Right lung (tissue), 5 donors: ENCODE measurements around the gene GALNT2. TPM values are rescaled to one million over a fixed set of nuclear protein-coding genes. Genes with fewer than 3 reads are reported as not detected.

ENCODE experiments used
- DNase-seq, 2 donors: peaks; one replicate each; pipeline ENCODE4 v3.0.0-alpha.2; 2013
- polyA plus RNA-seq, 5 donors: library from polyadenylated mRNA; unstranded; fragments of 120-200 nt; gene quantifications; one replicate each; pipeline versions ENCODE4 v1.2.1 to v1.2.3, GENCODE V29; 2013; ENCODE audit warnings: inconsistent platforms in 1 of 5, low replicate concordance in 1 of 5; ENCODE audit not compliant: insufficient read length in 5 of 5, insufficient read depth in 1 of 5

The GALNT2 gene
- polyA plus RNA-seq, 5 donors: 28.2 to 41.2 (median 36.2) TPM

- no peak for DNase-seq
Observed at GRCh38 chr1:230292689-230293389, 225.8 kb downstream of the GALNT2 start.

- no peak for DNase-seq
Observed at GRCh38 chr1:230293390-230293700, 226.3 kb downstream of the GALNT2 start.

DNA sequence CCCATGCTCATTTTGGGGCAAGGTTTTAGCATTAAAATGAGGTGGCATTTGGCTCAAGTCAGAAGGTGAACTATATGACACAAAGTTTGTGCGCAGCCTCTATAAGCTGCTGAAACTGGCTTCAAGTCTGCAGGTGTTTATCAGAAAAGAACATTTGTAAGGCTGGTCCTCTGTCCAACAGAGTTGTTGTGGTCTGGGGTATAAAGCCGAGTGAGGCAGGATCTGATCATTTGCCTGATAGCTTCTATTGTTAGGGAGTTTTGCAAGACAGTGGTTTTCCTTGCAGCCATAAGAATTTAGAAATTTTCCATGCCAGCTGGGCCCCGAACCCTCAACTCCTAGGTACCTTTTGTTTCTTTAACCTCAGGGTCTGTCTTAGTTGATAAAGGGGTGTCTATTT, 228.3 kb downstream of the GALNT2 start:
- DNase-seq: no peak

GRCh38 chr1:230299191-230300006, 232.4 kb downstream of the GALNT2 start:
- DNase-seq: no peak

DNA sequence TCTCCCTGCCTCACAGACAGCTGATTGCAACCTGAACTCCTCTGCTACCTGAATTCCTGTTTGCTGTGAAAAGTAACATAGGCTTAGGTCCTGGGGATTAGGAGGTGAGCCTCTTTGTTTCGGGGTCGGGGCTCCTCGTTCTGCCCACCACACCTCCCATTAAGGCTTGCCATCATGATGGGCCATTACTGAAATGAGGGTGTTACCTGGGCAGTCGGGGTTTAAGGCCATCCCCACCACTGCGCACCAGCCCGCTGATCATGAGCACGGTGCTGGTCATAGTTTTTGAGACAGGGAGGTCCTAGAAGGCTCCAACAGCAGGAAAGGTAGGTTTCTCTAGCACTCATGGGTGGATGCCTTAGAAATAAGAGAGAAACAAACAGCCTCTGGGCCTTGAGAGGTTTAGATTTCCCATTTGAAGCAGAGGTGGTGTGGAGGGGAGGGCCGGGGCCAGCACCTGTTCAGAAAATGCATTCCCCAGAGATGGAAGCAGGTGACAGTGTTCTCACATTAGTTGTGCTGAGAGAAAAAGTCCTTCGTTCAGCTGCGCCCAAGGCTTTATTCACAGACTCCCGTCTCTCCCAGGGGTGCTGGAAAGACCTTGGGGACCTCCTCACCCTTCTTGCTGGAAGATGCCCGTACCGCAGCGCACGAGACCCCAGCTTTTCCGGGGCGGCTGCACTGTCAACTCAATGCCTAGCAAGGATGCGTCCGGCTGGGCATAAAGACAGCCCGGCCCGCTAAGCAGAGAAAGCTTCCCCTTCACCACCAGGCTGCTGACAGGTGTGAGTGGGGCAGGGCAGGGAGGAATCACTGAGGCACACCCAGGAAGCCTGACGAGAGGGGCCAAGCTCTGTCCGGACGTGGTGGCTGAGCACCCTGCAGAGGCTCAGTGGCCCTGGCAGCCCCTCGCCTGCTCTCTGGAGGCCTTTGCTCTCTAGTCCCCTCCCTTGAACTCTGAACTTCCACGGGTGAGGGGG, 233.6 kb downstream of the GALNT2 start:
- no peak for DNase-seq

- no peak for DNase-seq
Observed at GRCh38 chr1:230301322-230301721, 234.3 kb downstream of the GALNT2 start.

GRCh38 chr1:230301822-230302221, 234.8 kb downstream of the GALNT2 start:
- no peak for DNase-seq

DNA sequence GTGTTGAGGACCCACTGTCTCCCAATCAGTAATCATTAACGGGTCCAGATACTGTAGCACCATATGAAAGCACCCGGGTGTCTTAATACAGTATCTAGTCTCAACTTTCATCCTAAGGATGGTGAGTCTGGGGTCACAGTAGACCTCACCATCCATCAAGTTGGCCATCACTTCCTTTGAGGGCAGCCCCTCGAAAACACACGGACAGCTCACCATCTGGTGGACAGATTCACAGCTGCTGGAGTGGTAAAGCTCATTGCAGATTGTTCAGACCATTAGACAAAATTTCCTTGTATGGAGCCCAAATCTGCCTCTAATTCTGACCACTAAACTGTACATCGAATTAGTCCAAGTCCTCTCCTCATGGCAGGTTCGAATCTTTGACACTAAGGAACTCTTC, 236.0 kb downstream of the GALNT2 start:
- no peak for DNase-seq

DNA sequence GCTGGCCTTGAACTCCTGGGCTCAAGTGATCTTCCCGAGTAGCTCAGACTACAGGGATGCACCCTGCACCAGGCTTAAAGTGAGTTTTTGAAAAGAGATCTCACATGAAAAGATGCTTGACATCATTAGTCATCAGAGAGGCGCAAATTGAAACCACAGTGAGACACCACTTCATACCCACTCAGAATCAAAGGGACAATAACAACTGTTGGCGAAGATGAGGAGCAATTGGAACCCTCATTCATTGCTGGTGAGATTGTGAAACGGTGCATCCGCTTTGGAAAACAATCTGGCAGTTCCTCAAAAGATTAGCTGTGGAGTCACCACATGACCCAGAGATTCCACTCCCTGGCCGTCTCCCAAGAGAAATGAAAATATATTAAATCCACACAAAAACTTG, 236.8 kb downstream of the GALNT2 start:
- peak; percentile 25 to 37 for DNase-seq

DNA sequence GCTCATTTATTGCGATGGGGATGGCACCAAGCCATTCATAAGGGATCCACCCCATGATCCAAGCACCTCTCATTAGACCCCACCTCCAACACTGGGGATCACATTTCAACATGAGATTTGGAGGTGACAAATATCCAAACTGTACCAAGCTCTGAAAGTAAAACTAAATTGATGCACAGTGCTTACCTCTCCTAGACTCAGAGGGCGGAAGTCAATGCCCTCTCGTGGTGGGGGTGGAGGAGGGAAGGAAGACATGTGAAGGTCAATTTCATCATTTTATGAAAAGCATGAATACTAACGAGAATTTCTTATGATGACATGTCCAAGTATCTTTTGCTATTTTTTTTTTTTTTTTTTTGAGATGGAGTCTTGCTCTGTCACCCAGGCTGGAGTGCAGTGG, 239.1 kb downstream of the GALNT2 start:
- no peak for DNase-seq

DNA sequence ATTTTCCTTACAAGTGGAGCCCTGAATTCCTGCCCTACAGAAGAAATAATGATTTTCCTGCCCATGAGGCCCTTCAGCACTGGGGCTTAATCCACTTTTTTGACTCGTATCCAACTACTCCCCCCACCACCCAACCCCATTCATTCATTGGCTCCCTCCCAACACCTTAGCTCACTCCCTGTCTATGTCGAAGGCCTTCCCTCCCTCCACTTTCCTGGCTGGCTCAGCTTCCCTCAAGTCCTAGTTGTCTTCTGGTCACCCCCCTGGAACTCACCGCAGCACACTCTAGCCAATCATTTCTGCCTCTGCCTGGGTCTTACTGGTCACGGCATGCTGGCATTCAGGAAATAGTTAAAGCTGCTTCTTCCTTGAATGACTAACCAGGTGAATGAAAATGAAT, 240.2 kb downstream of the GALNT2 start:
- no peak for DNase-seq

- no peak for DNase-seq
Observed at GRCh38 chr1:230308039-230308438, 241.0 kb downstream of the GALNT2 start.

GRCh38 chr1:230308821-230309220, 241.8 kb downstream of the GALNT2 start:
- DNase-seq: no peak

DNA sequence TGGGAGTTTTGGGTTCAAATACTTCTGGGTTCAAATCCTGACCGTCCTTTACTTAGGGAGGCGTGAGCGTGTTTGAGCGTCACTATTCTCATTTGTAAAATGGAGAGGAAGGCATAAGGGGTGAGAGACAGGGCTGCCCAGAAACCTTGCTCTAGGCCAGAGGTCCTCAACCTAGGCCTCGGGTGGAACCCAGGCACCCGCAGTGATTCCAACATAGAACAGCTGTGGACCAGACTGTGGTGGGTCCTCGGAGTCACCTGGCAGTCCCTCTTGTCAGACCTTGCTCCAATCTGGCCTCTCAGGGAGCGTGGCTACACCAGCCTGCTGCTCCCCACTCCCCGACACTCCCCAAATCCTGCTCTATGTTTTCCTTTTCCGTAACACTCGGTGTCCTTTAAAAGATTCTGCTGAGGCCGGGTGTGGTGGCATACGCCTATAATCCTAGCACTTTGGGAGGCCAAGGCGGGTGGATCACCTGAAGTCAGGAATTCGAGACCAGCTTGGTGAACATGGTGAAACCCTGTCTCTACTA, 242.7 kb downstream of the GALNT2 start:
- no peak for DNase-seq

- DNase-seq: peak; percentile 59 to 73
Observed at GRCh38 chr1:230310381-230311163, 243.5 kb downstream of the GALNT2 start.

- no peak for DNase-seq
Observed at GRCh38 chr1:230312676-230313075, 245.6 kb downstream of the GALNT2 start.

DNA sequence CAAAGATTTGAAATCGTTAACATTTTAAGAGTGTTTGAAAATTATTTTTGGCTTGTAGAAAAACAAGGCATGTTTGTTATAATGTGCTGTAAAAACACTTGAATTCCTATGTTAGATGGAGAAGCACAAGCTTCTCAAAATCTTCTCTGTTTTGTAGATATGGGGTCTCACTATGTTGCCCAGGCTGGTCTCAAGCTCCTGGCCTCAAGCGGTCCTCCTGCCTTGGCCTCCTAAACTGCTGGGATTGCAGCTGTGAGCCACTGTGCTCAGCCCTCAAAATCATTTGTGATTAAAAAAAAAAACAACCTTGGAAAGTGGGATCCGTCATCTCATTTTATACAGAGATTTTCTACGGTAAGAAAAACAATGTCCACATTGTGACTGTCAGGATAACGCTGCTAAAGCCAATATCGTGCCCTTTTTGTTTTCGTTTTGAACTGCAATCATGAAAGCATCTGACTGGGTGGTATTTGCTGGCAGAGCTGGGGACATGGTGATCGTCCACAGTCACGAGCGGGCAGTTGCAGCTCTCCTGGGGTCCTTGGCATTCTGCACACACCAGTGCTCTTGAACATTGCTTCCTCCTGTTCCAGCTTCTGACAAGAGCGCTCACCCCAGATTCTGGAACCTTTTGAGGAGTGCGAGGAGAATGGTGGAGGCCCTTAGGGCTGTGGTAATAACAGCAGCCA, 246.6 kb downstream of the GALNT2 start:
- DNase-seq: no peak

DNA sequence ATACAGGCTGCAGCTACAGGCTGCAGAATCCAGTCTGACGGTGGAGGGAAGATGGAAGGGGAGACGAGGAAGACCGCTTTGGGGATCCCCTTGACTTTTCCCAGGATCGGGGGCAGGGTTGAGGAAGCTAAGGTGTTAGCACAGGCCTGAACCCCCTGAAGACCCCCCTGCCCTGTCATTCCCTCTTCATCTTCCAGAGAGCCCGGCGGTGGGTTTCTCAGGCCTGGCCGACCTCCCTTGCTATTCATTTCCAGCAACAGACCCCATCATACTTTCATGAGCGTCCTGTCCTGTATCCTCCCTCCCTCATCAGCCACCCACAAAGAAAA, 247.1 kb downstream of the GALNT2 start:
- no peak for DNase-seq

- no peak for DNase-seq
Observed at GRCh38 chr1:230315099-230315498, 248.1 kb downstream of the GALNT2 start.

DNA sequence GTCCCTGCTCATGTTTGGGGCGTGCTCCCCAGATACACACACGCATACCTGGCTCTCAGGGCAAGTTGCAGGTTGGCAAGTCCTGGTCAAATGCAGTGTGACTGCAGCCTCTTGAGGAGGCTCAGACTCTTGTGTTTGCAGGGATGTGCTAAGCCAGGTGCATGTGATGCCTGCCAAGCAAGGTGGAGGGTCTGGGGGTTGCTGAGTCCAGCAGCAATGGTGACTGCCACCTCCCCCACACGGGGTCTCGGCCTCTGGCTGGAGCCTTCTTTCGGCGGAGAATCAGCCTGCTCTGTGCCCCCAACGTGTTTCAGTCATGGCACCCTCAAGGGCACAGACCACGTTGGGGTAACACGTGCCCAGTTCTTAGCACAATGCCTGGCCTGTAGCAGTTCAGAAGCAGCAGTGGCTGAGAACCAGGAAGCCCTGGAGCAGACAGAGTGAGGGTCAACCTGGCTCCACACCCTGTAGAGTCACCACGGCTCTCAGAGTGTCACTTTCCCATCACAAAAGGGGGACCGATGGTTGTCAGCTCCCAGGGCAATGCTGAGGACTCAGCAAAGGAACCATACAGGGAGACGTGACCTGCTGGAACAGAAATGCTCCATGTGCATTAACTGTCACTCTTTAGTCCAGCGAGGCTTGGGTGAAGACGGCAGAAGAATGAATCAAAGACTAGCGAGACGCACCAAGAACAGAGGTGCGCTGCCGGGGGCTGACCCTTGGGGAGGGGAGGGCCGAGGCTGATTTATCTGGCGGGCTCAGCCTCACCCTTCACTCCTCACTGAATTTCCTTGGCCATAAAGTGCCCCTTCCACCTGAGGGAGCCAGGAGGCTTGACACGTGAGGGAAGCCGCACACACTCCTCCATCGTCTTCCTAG, 250.1 kb downstream of the GALNT2 start:
- no peak for DNase-seq
